GM21515 (cell line): ENCODE data around the gene OR2B6.

Experiments used
- ATAC-seq: cut with Tn5 transposase; IDR thresholded peaks from one replicate; pipeline ENCODE4 v1.9.1; 2021; ENCODE audit not compliant: unreplicated experiment

OR2B6 gene

GRCh38 chr6:27994616-27995015 lies 37.6 kb downstream of the OR2B6 start:
- ATAC-seq: no peak

- no peak for ATAC-seq
Measured at GRCh38 chr6:28000351-28001045, 43.5 kb downstream of the OR2B6 start.

GRCh38 chr6:28001351-28001750 lies 44.3 kb downstream of the OR2B6 start:
- ATAC-seq: no peak

- no peak for ATAC-seq
Measured at GRCh38 chr6:28001751-28002150, 44.7 kb downstream of the OR2B6 start.

- ATAC-seq: no peak
Measured at GRCh38 chr6:28002161-28002560, 45.1 kb downstream of the OR2B6 start.

- no peak for ATAC-seq
Measured at GRCh38 chr6:28003059-28003458, 46.0 kb downstream of the OR2B6 start.

GRCh38 chr6:28003661-28004060 lies 46.6 kb downstream of the OR2B6 start:
- no peak for ATAC-seq

GRCh38 chr6:28004350-28005151 lies 47.5 kb downstream of the OR2B6 start:
- no peak for ATAC-seq

- ATAC-seq: no peak
Measured at GRCh38 chr6:28005152-28005890, 48.3 kb downstream of the OR2B6 start.

GRCh38 chr6:28005975-28006374 lies 48.9 kb downstream of the OR2B6 start:
- ATAC-seq: no peak
